Small intestine (tissue), 7 donors: ENCODE results near the gene HSPB6. TPM values are rescaled to one million over a fixed set of nuclear protein-coding genes. Genes with fewer than 3 reads are reported as not detected.

Source experiments
- DNase-seq, 2 donors: peaks; one replicate each; pipeline versions ENCODE4 v3.0.0 to v3.0.0-alpha.2; 2013
- FAIRE-seq: peaks from 2 replicates; lab custom pipeline; 2012; peaks lifted over from hg19 to GRCh38; lab: Jason Lieb, UNC
- H3K27ac ChIP-seq, 3 donors: one replicate each; pipeline ENCODE4 v1.5.1; 2013; ENCODE audit warnings: low read length in 2 of 3, mild to moderate bottlenecking in 2 of 3, control low read depth in 1 of 3, inconsistent platforms in 1 of 3, low read depth in 1 of 3, moderate library complexity in 1 of 3
- H3K27me3 ChIP-seq, 3 donors: one replicate each; pipeline ENCODE4 v1.6.1; 2013; ENCODE audit warnings: low read length in 3 of 3, inconsistent platforms in 1 of 3; ENCODE audit not compliant: control insufficient read depth in 3 of 3, insufficient read depth in 3 of 3
- H3K36me3 ChIP-seq, 3 donors: one replicate each; pipeline ENCODE4 v1.6.1; 2013; ENCODE audit warnings: low read length in 3 of 3, inconsistent platforms in 1 of 3, low read depth in 1 of 3, mild to moderate bottlenecking in 1 of 3, moderate library complexity in 1 of 3; ENCODE audit not compliant: control insufficient read depth in 3 of 3, insufficient read depth in 2 of 3
- H3K4me1 ChIP-seq, 3 donors: one replicate each; pipeline ENCODE4 v1.6.1; 2013; ENCODE audit warnings: low read length in 2 of 3, inconsistent platforms in 1 of 3, low read depth in 1 of 3, mild to moderate bottlenecking in 1 of 3, moderate library complexity in 1 of 3; ENCODE audit not compliant: control insufficient read depth in 3 of 3, insufficient read depth in 2 of 3
- H3K4me3 ChIP-seq, 3 donors: one replicate each; pipeline ENCODE4 v1.5.1; 2013; ENCODE audit warnings: low read length in 3 of 3, control low read depth in 1 of 3, inconsistent platforms in 1 of 3, low read depth in 1 of 3, mild to moderate bottlenecking in 1 of 3, moderate library complexity in 1 of 3
- H3K9me3 ChIP-seq, 2 donors: one replicate each; pipeline ENCODE4 v1.6.1; 2013; ENCODE audit warnings: low read depth in 1 of 2, low read length in 1 of 2; ENCODE audit not compliant: control insufficient read depth in 2 of 2, insufficient read depth in 1 of 2
- WGBS, 3 donors: extraction: QIAGEN DNeasy Blood & Tissue Kit; methylation state at CpG; one replicate each; pipeline ENCODE4 v1.1.7; 2013; 5-methylcytosine and 5-hydroxymethylcytosine counted together
- polyA plus RNA-seq, 4 donors: library from polyadenylated mRNA; stranded (reverse) in 3 of 4; unstranded in 1 of 4; fragments of 200-250 nt in 3 of 4; fragments of 120-200 nt in 1 of 4; gene quantifications; one replicate each; pipeline versions ENCODE4 v1.2.1 to v1.2.3, GENCODE V29; 2013
- donor health status: healthy with polysubstance abuse.
- donor health status: control.
- donor health status: control.
- donor health status: Bipolar disorder and iron deficiency.
- donor health status: healthy.

The HSPB6 gene
- polyA plus RNA-seq, 4 donors = 2.0 to 41.7 (median 11.5) TPM

- H3K4me1 ChIP-seq = peaks cover 0 to 25% (median 11%) of the 10 kb centered on the region in 3 donors
- H3K4me3 ChIP-seq = peak within 1 kb of the TSS; percentile 92 to 95 (median 93)
- peaks cover 7 to 33% (median 8%) of the 10 kb centered on the region in 3 donors for H3K36me3 ChIP-seq
- FAIRE-seq (no peak), DNase-seq (peak in 1 of 2 donors; percentile 98)
- H3K27ac ChIP-seq = peak within 1 kb of the TSS; percentile 82 to 94 (median 86)
- H3K27me3 ChIP-seq = no peaks in the 10 kb centered on the region
- no peaks in the 10 kb centered on the region for H3K9me3 ChIP-seq
- 0 to 1% (median 0%) methylated on average over 7 to 108 of the region's 109 CpGs for WGBS, 3 donors
Observed at GRCh38 chr19:35717665-35718344, 39.0 kb downstream of the HSPB6 start, which contains the start of gene KMT2B. Gene KMT2B (plus strand): TSS chr19:35718003. CDS start chr19:35718019, 16 bp downstream.

GRCh38 chr19:35716801-35717664, 39.8 kb downstream of the HSPB6 start:
- Histone ChIP-seq H3K9me3 (no peaks in the 10 kb centered on the region), H3K4me3 (peak overlapping the region; percentile 92 to 95 (median 93)), H3K27me3 (no peaks in the 10 kb centered on the region), H3K4me1 (peaks cover 0 to 25% (median 11%) of the 10 kb centered on the region in 3 donors), H3K27ac (peak overlapping the region; percentile 82 to 94 (median 86)), H3K36me3 (peaks cover 2 to 25% (median 8%) of the 10 kb centered on the region in 3 donors)
- WGBS, 3 donors = 0% methylated on average over 55 to 77 of the region's 77 CpGs
- FAIRE-seq (no peak), DNase-seq (peak; percentile 92 to 98)

- peaks cover 0 to 25% (median 11%) of the 10 kb centered on the region in 3 donors for H3K4me1 ChIP-seq
- FAIRE-seq = no peak
- H3K4me3 ChIP-seq = peak overlapping the region; percentile 28 to 95 (median 93)
- peaks cover 0 to 17% (median 4%) of the 10 kb centered on the region in 3 donors for H3K36me3 ChIP-seq
- no peaks in the 10 kb centered on the region for H3K9me3 ChIP-seq
- H3K27ac ChIP-seq = peak overlapping the region; percentile 82 to 94 (median 86)
- DNase-seq = peak in 1 of 2 donors; percentile 29
- WGBS, 3 donors = 0 to 3% (median 2%) methylated on average over 44 to 52 of the region's 52 CpGs
- peaks cover 0 to under 1% (median 0%) of the 10 kb centered on the region in 3 donors for H3K27me3 ChIP-seq
Observed at GRCh38 chr19:35715981-35716800, 40.6 kb downstream of the HSPB6 start.

- FAIRE-seq (no peak), DNase-seq (no peak)
- H3K9me3 ChIP-seq = no peaks in the 10 kb centered on the region
- H3K27ac ChIP-seq = no peak overlapping the region
- 77 to 91% (median 84%) methylated on average over 6 to 7 of the region's 7 CpGs for WGBS, 3 donors
- peaks cover 0 to 6% (median 0%) of the 10 kb centered on the region in 3 donors for H3K27me3 ChIP-seq
- peaks cover 0 to 10% (median 0%) of the 10 kb centered on the region in 3 donors for H3K36me3 ChIP-seq
- no peak overlapping the region for H3K4me3 ChIP-seq
- H3K4me1 ChIP-seq = peaks cover 0 to 25% (median 11%) of the 10 kb centered on the region in 3 donors
Observed at GRCh38 chr19:35715355-35715809, 41.4 kb downstream of the HSPB6 start.

GRCh38 chr19:35714601-35715354, 42.1 kb downstream of the HSPB6 start:
- Histone ChIP-seq H3K4me1 (peaks cover 0 to 25% (median 11%) of the 10 kb centered on the region in 3 donors), H3K4me3 (no peak overlapping the region), H3K27me3 (peaks cover 0 to 7% (median 0%) of the 10 kb centered on the region in 3 donors), H3K27ac (no peak overlapping the region), H3K36me3 (peaks cover 0 to 5% (median 0%) of the 10 kb centered on the region in 3 donors), H3K9me3 (no peaks in the 10 kb centered on the region)
- DNase-seq = no peak
- WGBS, 3 donors = 59 to 69% (median 60%) methylated on average over 14 of the region's 14 CpGs
- FAIRE-seq = no peak

GRCh38 chr19:35713904-35714495, 42.8 kb downstream of the HSPB6 start:
- Histone ChIP-seq H3K27ac (no peak overlapping the region), H3K9me3 (no peaks in the 10 kb centered on the region), H3K4me3 (no peak overlapping the region), H3K27me3 (peaks cover 0 to 8% (median 0%) of the 10 kb centered on the region in 3 donors), H3K36me3 (no peaks in the 10 kb centered on the region), H3K4me1 (peaks cover 0 to 18% (median 6%) of the 10 kb centered on the region in 3 donors)
- DNase-seq (no peak), FAIRE-seq (no peak)
- WGBS, 3 donors = 72 to 80% (median 73%) methylated on average over 12 of the region's 12 CpGs

- Histone ChIP-seq H3K4me3 (no peak overlapping the region), H3K4me1 (peaks cover 0 to 14% (median 5%) of the 10 kb centered on the region in 3 donors), H3K36me3 (no peaks in the 10 kb centered on the region), H3K27me3 (peaks cover 0 to 8% (median 0%) of the 10 kb centered on the region in 3 donors), H3K27ac (no peak overlapping the region), H3K9me3 (no peaks in the 10 kb centered on the region)
- FAIRE-seq = no peak
- WGBS, 3 donors = 53 to 73% (median 55%) methylated on average over 2 of the region's 2 CpGs
- DNase-seq = no peak
Observed at GRCh38 chr19:35713506-35713850, 43.4 kb downstream of the HSPB6 start.
